NCI-H2171 treated with DMSO at 0.1 percent for 48 hours (cell line): ENCODE data around the gene PPP1R3E.
A peak's percentile ranks its signal among the peaks of the same experiment; 100 is the strongest.
"Not testable (repeated sequence)": the region's sequence is repeated elsewhere in the genome, so short reads cannot be mapped to it uniquely, and the experiment has no call there.

Experiments
- DNase-seq: peaks from one replicate; lab custom pipeline; 2025; lab: John Stamatoyannopoulos, UW

PPP1R3E gene

DNA sequence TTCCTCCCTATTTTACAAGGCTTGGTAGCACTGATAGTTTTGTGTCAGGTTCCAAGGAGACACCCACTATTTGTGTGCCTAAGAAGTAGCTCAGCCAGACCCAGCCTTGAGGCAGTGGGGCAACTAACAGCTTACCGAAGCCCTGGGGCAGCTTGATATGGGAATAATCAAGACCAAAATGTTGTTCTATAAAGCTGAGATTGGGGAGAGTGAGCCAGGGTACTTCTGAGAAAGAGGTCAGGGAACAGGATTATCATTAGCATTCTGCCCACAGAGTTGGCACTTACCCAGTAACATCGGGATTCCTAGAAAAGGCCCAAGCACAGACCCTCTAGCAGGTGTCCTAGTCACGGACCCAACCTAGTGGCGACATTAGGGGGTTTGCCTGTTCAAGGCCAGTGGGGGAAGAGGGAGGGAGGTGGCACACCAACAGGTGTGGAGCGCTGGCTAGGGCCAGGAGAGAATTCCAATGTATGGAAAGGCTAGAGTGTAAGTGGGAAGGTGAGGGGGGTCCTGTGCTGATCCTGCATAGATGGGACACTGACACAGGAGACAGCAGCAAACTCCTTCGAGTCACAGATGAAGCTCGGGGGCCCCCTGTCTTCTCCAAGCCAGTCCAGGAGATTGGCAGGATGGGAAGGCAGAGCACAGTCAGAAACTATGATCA, 4.9 kb downstream of the PPP1R3E start:
- no peak for DNase-seq

DNA sequence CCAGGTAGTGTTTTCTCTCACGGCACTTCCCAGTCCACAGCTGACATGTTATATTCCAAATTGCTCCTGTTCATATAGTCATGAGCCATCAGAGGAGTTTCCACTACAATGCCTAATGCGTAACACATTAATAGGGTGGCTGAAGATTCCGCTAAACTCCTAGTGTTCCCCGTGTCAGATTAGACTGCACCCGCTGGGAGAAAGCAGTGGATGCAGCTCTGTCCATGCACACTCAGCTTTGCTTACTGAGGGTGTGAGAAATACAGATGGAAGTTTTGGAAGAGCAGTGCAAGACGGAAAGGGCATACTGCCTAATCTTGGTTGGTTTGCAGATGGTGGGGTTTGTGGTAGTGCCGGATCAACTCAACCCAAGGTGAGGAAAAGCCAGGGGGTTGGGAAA, 5.6 kb downstream of the PPP1R3E start:
- no peak for DNase-seq

DNA sequence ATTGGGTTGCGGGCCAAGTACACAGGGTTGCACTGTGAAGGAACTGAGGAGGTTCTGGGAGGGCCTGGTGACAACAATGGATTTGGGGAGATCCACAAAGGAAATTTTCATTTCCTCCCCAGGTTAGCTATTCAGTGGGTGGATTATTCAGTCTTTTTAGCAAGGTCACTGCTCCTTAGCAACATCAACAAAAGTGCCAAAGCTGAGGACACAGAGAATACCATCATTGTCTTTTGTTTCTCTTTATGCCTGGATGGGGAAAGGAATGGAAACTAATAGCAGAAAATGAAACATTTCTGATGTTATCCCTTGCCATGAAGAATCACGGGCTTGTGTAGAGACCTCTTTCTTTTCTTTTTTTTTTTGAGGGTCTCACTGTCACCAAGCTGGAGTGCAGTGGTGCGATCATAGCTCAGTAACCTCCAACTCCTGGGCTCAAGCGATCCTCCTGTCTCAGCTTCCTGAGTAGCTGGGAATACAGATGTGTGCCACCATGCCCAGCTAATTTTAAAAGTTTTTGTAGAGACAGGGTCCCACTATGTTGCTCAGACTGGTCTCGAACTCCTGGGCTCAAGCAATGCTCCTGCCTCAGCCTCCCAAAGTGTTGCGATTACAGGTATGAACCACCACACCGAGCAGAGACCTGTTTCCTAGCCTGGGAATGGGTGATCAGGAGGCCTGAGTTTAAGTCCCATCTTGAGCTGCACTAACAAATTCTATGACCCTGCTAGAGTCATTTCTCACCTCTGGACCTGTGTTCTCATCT, 6.5 kb downstream of the PPP1R3E start:
- no peak for DNase-seq

DNA sequence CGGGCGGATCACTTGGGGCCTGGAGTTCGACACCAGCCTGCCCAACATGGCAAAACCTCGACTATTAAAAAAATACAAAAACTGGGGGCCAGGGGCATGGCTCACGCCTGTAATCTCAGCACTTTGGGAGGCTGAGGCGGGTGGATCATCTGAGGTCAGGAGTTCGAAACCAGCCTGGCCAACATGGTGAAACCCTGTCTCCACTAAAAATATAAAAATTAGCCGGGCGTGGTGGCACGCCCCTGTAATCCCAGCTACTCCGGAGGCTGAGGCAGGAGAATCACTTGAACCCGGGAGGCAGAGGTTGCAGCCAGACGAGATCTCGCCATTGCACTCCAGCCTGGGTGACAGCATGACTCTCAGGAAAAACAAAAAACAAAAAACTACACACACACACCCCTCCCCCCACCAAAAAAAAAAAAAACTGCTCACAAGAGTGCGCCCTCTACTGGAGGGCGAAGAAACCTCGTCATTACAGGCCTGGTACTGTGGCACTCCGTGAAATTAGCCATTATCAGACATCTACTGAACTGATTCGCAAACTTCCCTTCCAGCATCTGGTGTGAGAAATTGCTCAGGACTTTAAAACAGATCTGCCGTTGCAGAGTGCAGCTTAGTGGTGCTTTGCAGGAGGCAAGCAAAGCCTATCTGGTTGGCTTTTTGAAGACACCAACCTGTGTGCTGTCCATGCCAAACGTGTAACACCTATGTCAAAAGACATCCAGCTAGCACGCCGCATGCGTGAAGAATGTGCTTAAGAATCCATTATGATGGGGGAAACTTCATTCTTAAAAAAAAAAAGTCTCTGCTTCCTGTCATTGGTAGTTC, 7.7 kb downstream of the PPP1R3E start:
- peak; percentile 68 for DNase-seq

DNA sequence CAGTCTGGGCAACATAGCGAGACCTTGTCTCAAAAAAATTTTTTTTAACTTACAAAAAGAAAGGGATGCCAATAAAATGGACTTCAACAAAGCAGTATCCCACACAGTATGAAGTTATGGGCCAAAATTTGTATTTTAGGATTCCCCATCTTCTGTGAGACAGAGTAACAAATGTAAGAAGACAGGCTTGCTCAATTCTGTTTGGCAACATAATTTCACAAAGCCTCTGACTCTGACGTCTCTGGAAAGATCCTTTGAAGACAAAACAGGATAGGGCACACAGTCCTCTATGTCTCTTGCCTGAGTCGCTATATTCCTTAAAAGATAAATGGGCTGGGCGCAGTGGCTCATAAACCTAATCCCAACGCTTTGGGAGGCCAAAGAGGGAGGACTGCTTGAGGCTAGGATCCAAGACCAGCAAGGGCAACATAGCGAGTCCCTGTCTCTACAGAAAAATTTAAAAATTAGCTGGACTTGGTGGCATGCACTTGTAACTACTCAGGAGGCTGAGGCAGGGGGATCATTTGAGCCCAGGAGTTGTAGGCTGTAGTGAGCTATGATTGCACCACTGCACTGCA, 15.7 kb downstream of the PPP1R3E start:
- DNase-seq: no peak

DNA sequence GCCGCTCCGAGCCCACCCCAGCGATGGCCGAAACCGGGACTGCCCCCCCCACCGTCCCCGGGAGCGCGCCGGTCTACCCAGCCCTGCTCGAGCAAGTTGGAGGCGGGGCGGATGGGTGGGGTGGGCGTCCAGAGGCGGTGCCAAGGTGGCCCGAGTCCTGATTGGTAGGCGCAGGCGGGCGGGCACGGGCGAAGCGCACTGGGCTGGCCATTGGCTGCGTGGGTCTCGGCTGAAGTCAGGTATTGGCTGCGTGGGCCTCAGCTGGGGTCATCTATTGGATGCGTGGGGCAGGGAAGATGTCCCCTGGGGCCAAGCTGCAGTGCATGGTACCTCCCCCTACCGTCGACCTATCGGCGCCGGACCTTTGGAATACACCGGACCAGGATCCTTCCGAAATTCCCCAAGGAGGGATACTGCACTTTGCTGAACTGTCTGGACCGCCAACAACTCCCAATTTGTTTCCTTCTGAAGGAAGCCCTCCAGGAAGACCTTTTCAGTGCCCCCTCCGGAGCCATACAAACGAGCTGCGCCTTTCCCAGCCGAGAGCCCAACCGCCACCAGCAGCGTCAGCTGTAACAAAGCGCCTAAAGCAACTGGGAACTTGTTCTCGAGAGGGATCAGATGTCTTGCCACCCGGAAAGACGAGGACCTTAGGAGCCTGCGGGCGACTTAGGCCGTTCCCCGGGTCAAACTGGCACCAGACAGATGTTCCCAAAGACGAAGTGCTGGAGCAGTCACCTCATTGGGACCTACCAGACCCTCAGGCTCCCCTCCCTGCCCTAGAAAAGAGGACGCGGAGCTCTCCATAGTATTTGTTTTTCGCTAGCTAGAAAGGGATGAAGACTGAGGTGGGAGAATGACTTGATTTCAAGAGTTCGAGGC, 16.4 kb downstream of the PPP1R3E start, which contains the start of gene HOMEZ:
HOMEZ (minus strand) TSS at position 113 of the 882 bp plus-strand sequence. CDS start 180 bp downstream, outside the sequence.
- DNase-seq: peak; percentile 99

DNA sequence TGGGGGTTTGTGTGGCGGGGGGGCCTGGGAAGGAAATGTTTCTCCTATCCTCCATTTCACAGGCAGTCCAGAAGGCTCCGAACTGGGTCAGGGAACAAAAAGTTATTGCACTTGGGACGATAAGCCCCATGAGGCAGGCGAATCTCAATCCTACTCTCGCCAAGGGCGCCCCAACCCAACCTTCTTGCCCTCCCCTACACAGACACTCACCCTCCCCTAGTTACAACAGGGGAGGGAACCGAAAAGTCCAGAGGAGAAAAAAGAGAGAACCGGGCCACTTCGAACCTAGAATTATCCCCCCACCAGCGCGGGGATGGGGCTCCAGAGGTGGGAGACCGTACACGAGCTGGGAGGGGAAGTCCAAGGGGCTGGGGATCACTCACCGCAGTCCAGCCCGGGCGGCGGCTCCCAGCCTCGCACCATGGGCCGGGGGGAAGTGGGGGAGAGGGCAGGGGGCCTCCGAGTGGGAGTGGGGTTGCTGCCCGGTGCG, 17.1 kb downstream of the PPP1R3E start:
- DNase-seq: no peak

DNA sequence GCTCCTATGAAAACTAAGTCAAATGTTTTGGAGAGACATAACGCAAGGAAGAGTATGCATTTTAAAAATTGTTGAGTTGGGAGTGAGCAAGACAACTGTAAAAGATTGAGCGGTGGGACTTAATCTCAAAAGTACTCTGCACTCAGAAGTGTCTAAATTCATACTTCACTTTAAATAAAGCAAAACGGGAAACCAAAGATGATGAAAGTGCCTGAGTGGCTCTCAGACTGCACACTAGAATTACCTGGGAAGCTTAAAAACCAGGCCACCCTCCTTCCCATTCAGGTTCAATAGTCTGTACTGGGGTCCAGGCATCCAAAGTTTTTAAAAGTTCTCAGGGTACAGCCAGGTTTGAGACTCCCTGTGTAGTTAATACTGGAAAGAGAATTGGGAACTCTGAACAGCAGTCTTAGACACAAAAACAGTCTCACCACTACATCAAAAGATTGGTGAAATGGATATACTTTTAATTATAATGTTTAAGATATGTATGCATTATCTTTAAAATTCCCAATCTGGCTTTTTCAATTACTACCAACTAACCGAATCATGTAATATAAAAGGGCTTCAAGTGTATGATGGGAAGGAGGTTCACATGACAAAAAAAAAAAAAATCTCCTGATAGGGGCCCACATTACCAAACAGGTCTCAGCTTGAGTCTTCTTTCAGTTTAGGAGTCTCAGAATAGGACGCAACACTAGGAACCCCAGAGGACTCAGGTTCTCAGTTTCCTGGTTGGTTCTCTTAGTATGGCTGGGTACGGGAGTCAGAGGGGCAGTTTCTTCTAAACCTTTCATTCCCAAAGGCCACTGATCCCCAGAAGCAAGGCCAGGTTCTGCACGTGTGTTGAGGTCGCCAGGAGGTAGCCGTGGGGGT, 17.8 kb downstream of the PPP1R3E start:
- peak; percentile 19 for DNase-seq

DNA sequence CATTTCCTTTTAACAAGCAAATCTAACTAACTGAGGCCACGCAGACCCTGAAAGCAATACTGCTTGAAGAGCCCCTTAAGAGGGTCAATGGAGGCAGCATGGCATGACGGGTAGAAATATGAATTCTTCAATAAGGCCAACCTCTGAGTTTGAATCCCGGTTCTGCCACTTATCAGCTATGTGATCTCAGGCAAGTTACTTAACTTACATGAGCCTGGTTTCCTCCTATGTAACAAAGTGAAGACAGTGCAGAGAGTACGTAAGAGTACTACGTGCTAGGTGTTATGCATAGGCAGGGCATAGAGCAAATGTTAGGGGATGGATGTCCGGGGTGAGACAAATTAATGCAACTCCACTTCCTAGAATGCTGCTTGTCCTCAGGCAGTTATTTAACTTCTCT, 21.4 kb downstream of the PPP1R3E start:
- no peak for DNase-seq

DNA sequence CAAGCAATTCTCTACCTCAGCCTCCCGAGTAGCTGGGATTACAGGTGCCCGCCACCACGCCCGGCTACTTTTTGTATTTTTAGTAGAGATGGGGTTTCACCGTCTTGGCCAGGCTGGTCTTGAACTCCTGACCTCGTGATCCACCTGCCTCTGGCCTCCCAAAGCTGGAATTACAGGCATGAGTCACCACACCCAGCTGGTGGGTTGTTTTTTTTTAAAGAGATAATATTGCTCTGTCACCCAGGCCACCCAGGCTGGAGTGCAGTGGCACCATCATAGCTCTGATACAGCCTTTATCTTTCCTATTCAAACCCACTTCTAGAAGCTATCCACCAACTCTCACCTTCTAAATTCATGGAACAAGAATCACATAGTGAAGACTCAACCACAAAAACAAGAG, 24.7 kb downstream of the PPP1R3E start:
- DNase-seq: not testable (repeated sequence)

DNA sequence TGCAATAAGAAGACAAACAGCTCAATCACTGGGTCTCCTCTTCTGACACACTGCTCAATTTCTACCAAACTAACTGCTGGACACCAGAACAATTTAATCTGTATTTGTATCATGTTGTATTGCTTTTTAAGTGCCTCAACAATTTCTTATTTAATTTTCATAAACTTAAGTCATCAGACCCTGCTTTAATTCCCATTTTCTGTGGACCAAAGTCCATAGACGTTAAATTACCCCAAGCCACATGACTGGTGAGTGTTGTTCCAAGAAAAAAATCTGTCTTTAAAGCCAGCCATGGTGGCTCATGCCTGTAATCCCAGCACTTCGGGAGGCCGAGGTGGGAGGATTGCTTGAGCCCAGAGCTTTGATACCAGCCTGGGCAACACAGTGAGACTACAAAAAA, 25.5 kb downstream of the PPP1R3E start:
- DNase-seq: no peak

DNA sequence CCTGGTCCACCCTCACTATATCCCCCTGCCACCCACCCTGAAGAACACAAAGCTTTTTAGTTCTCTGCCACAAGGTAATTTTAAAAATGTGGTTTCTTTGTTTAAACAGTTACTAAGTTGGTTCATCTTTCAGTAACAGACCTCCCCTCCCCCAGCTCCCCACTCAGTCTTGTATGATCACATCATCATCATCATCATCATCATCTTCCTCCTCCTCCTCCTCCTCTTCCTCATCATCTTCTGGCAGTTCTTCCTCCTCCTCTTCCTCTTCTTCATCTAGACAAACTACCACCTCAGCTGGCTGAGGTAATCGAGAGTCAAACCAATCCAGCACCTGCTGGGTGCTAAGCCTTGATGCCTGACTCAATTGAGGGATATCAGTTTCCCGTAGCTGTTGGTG, 27.2 kb downstream of the PPP1R3E start:
- no peak for DNase-seq

DNA sequence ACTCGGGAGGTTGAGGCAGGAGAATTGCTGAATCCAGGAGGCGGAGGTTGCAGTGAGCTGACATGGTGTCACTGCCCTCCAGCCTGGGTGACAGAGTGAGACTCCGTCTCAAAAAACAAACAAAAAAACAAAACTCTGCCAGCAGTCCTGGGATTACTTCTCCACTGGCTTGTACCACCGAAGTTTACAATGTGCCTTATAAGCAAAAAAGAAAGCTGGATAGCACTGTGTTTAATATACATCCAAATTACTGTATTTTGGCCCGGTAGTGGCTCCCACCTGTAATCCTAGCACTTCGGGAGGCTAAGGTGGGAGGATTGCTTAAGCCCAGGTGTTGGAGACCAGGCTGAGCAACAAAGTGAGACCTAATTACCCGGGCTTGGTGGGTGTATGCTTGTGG, 33.5 kb downstream of the PPP1R3E start:
- DNase-seq: no peak

DNA sequence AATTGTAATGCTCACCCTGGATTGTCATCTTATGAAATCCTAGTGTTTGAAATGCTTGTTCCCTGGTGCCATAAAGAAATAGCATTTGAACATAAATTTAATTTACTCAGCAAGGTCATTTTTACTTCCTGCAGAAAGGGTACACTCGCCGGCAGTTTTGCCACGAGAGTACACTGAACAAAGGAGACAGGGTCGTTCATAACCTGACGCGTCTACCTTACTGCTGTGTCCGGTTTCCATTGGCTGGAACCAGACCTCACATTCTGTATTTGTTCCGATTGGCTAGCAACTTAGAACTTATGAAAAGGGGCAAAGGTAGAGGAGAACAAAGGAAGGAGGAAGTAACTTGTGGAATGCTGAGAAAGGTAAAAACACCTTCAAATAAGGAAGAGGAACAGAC, 41.8 kb downstream of the PPP1R3E start:
- not testable (repeated sequence) for DNase-seq

DNA sequence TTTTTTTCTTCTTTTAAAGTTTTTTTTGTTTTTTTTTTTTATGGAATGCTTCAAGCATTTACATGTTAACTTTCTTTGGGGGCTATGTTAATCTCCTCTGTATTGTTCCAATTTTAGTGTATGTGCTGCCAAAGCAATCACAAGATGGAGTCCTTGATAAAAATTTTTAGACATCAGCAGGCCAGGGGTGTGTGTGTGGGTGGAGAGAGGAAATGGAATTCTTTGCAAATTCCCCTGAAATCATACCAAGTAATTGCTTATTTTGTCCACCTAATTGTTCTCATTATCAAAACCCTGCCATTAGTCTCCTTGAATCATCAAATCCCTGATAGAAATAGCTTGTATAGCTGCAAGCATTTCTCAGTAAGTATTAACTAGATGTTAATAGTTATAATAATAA, 43.2 kb downstream of the PPP1R3E start:
- DNase-seq: no peak

DNA sequence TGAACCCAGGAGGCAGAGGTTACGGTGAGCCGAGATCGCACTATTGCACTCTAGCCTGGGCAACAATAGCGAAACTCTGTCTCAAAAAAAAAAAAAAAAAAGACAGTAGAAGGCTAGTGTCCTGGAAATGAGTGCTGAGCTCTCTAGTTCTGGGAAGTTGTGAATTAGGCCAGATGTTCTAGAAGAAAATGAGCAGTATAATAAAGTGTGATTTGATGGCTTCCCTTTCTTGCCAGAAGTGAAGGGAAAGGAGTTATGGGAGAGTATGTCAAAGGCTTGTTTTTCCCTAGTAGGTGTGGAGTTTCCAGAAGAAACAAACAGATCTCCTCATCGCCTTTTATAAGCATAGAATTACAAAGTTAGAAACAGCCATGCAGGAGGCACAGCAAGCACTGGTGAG, 44.4 kb downstream of the PPP1R3E start:
- DNase-seq: no peak

DNA sequence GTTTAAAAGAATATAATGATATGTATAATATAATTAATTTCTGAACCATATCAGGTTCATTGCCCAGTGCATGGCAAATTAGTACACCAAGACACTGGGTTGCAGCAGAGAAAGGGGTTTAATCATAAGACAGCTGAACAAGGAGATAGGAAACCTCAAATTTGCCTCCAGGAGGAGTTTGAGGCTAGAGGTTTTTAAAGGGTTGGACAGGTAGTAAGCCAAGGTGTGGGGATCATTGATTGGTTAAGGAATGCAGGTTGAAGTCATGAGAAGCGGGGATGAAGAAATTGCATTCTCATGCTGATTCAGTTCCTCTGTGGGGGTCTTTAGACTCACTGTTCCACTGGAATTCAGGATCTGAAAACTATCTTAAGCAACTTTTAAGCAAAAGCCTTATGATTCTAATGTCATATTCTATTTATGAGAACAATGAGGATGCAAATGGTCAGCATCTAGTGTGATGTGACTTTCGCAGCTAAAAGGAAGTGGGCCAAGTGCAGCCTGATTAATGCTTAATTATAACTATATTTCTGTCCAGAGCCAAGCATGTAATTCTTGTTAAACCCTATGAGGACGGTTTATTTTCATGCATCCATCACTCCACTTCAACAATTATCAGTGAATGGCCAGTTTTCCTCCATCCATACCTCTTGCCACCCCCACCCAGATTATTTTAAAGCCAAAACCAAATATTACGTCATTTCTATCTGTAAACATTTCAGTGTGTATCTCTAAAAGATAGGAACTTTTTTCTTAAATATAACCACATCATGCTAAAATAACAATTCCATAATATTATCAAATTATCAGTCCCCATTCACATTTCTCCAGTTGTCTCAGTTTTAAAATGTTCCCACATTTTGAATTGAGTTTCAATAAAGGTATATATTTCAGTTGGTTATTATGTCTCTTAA, 50.0 kb downstream of the PPP1R3E start:
- no peak for DNase-seq

DNA sequence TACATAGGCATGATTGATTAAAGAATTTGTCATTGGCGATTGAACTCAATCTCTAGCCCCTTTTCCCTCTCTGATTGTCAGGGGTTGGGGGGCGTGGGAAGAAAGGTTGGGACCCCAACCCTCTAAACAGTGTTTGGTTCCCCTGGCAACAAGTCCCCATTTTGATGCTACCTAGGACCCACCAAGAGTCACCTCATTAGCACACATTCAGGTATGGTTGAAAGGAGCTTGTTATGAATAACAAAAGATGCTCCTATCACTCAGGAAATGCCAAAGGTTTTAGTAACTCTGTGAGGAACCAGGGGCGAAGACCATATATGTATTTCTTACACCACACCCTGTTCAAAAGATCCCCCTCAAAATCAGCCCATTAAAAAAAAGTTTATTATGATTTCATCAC, 50.7 kb downstream of the PPP1R3E start:
- DNase-seq: no peak

DNA sequence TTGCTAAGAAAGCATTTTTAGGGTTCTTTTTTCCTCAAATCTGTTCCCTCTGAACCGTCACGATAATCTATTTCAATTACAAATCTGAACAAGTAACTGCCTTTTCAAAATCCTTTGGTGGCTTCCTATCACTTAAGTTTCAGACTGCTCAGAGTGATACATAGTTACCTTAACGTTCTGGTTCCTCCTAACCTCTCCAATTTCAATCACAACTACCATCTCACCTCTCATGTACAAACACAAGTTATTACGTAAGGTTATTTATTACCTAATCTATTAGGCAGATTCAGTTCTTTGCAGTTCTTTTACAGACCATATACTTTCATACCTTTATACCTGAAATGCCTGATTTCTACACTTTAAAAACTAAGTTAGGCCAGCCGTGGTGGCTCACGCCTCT, 52.8 kb downstream of the PPP1R3E start:
- DNase-seq: no peak
